Testis (tissue), 2 donors: ENCODE data around the gene PROCR.
"Not testable (repeated sequence)": the region's sequence is repeated elsewhere in the genome, so short reads cannot be mapped to it uniquely, and the experiment has no call there.

Source experiments
- POLR2A ChIP-seq: fragments of 450-650 bp; IDR thresholded peaks from one replicate; pipeline ENCODE4 v1.6.1; 2017; ENCODE audit warnings: antibody characterized with exemption, mild to moderate bottlenecking, moderate library complexity
- TF ChIP-seq, protein P1 (sequence below), 3 experiments: fragments of 450-650 bp in 2 of 3; fragments of 200-600 bp in 1 of 3; sonication (generic) in 1 of 3; IDR thresholded peaks; one replicate each; pipeline ENCODE4 v1.5.1; 2016 to 2019; ENCODE audit warnings: antibody characterized with exemption in 3 of 3, mild to moderate bottlenecking in 2 of 3, moderate library complexity in 1 of 3

DNA sequence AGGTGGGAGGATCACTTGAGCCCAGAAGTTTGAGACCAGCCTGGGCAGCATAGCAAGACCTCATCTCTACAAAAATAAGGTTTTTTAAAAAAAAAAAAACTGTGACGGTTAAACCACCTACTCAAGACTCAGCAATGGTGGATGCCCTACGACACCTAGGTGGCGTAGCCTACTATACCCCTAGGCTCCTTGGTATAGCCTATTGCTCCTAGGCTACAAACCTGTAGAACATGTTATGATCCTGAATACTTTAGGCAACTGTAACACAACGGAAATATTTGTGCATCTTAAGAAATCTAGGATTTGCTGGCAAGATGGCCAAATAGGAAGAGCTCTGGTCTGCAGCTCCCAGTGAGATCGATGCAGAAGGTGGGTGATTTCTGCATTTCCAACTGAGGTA, 11.5 kb upstream of the PROCR start:
- TF ChIP-seq POLR2A = not testable (repeated sequence)
- TF ChIP-seq, protein P1, sequence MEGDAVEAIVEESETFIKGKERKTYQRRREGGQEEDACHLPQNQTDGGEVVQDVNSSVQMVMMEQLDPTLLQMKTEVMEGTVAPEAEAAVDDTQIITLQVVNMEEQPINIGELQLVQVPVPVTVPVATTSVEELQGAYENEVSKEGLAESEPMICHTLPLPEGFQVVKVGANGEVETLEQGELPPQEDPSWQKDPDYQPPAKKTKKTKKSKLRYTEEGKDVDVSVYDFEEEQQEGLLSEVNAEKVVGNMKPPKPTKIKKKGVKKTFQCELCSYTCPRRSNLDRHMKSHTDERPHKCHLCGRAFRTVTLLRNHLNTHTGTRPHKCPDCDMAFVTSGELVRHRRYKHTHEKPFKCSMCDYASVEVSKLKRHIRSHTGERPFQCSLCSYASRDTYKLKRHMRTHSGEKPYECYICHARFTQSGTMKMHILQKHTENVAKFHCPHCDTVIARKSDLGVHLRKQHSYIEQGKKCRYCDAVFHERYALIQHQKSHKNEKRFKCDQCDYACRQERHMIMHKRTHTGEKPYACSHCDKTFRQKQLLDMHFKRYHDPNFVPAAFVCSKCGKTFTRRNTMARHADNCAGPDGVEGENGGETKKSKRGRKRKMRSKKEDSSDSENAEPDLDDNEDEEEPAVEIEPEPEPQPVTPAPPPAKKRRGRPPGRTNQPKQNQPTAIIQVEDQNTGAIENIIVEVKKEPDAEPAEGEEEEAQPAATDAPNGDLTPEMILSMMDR (IDR thresholded peaks at IDR 0.05) = not testable (repeated sequence)
